Neural cell (in vitro differentiated cells): Measurements from ENCODE around the gene SYT13. TPM values are rescaled to one million over a fixed set of nuclear protein-coding genes. Genes with fewer than 3 reads are reported as not detected.

Experiments used
- H2AFZ ChIP-seq: fragments of 200-600, 300-800 bp; sonication (generic), shearing (Covaris generic); 2 replicates; pipeline ENCODE4 v1.6.0; 2014; ENCODE audit warnings: low read depth, mild to moderate bottlenecking, antibody characterized with exemption, low read length, moderate library complexity
- H3F3A ChIP-seq: fragments of 200-600 bp; shearing (Covaris generic); 2 replicates; pipeline ENCODE4 v1.6.1; 2016; ENCODE audit warnings: mild to moderate bottlenecking, moderate library complexity, mixed read lengths, antibody characterized with exemption, low read length; ENCODE audit not compliant: insufficient read depth, poor library complexity, severe bottlenecking
- H3K27ac ChIP-seq: fragments of 200-600, 300-800 bp; sonication (generic), shearing (Covaris generic); 2 replicates; pipeline ENCODE4 v1.5.1; 2014; ENCODE audit warnings: mild to moderate bottlenecking, low read length, moderate library complexity
- H3K27me3 ChIP-seq: fragments of 300-800, 200-600 bp; sonication (generic), shearing (Covaris generic); 2 replicates; pipeline ENCODE4 v1.6.0; 2014; ENCODE audit warnings: mild to moderate bottlenecking, low read depth, low read length, moderate library complexity; ENCODE audit not compliant: insufficient read depth
- H3K36me3 ChIP-seq: fragments of 300-800, 200-600 bp; sonication (generic), shearing (Covaris generic); 2 replicates; pipeline ENCODE4 v1.5.1; 2014; ENCODE audit warnings: mild to moderate bottlenecking, antibody characterized with exemption, low read length, moderate library complexity; ENCODE audit not compliant: insufficient read depth
- H3K4me2 ChIP-seq: fragments of 300-800, 200-600 bp; sonication (generic), shearing (Covaris generic); 2 replicates; pipeline ENCODE4 v1.6.0; 2014; ENCODE audit warnings: mild to moderate bottlenecking, low read length
- H3K4me3 ChIP-seq: fragments of 300-800, 200-600 bp; sonication (generic), shearing (Covaris generic); 2 replicates; pipeline ENCODE4 v1.5.1; 2014; ENCODE audit warnings: mild to moderate bottlenecking, low read length, moderate library complexity
- H3K79me2 ChIP-seq: fragments of 200-600 bp; shearing (Covaris generic); replicated peaks from 2 replicates; pipeline ENCODE4 v1.6.0; 2014; ENCODE audit warnings: mild to moderate bottlenecking, low read length, moderate library complexity; ENCODE audit not compliant: insufficient read depth
- H3K9ac ChIP-seq: fragments of 300-800, 200-600 bp; sonication (generic), shearing (Covaris generic); 2 replicates; pipeline ENCODE4 v1.6.1; 2016; ENCODE audit warnings: mild to moderate bottlenecking, low read length, mixed read lengths
- H3K9me2 ChIP-seq: fragments of 200-600 bp; shearing (Covaris generic); 2 replicates; pipeline ENCODE4 v1.6.1; 2016; ENCODE audit warnings: mild to moderate bottlenecking, low read length, mixed read lengths; ENCODE audit not compliant: insufficient read depth
- H3K9me3 ChIP-seq: fragments of 200-600, 300-800 bp; sonication (generic), shearing (Covaris generic); 2 replicates; pipeline ENCODE4 v1.6.1; 2016; ENCODE audit warnings: mild to moderate bottlenecking, mixed run types, low read length, moderate library complexity, mixed read lengths
- H4K20me1 ChIP-seq: fragments of 200-600 bp; shearing (Covaris generic); 2 replicates; pipeline ENCODE4 v1.6.1; 2016; ENCODE audit warnings: mild to moderate bottlenecking, mixed run types; ENCODE audit not compliant: insufficient read depth
- CTCF ChIP-seq: fragments of 450-650 bp; IDR thresholded peaks from 2 replicates; pipeline ENCODE4 v1.5.1; 2014; ENCODE audit warnings: antibody characterized with exemption, mild to moderate bottlenecking, moderate library complexity; ENCODE audit not compliant: poor library complexity, severe bottlenecking
- EP300 ChIP-seq: fragments of 450-650 bp; conservative IDR thresholded peaks from 2 replicates; pipeline ENCODE4 v1.6.1; 2014; ENCODE audit warnings: antibody characterized with exemption, mild to moderate bottlenecking, moderate library complexity; ENCODE audit not compliant: poor library complexity, severe bottlenecking
- EZH2 ChIP-seq: fragments of 200-600, 300-800 bp; shearing (Covaris generic), sonication (generic); IDR thresholded peaks from 2 replicates; pipeline ENCODE4 v1.6.1; 2014; ENCODE audit warnings: antibody characterized with exemption, low read length, borderline replicate concordance, mild to moderate bottlenecking; ENCODE audit not compliant: insufficient read depth, poor library complexity, severe bottlenecking
- MXI1 ChIP-seq: fragments of 450-650 bp; conservative IDR thresholded peaks from 2 replicates; pipeline ENCODE4 v1.6.1; 2014; ENCODE audit warnings: antibody characterized with exemption, mild to moderate bottlenecking; ENCODE audit not compliant: poor library complexity, severe bottlenecking
- POLR2AphosphoS5 ChIP-seq: IDR thresholded peaks from 2 replicates; pipeline ENCODE4 v1.6.1; 2012
- RAD21 ChIP-seq: fragments of 450-650 bp; conservative IDR thresholded peaks from 2 replicates; pipeline ENCODE4 v1.6.1; 2014; ENCODE audit warnings: antibody characterized with exemption, mild to moderate bottlenecking, moderate library complexity
- REST ChIP-seq: IDR thresholded peaks from 2 replicates; pipeline ENCODE4 v1.6.1; 2012; ENCODE audit warnings: borderline replicate concordance
- SMC3 ChIP-seq: fragments of 450-650 bp; conservative IDR thresholded peaks from 2 replicates; pipeline ENCODE4 v1.6.1; 2014; ENCODE audit warnings: antibody characterized with exemption, mild to moderate bottlenecking, moderate library complexity; ENCODE audit not compliant: poor library complexity
- TAF1 ChIP-seq: IDR thresholded peaks from 2 replicates; pipeline ENCODE4 v1.6.1; 2012; ENCODE audit warnings: low read depth
- polyA plus RNA-seq: library from polyadenylated mRNA; depleted of rRNA; stranded (reverse); fragments of >200 nt; gene quantifications from 2 replicates; pipeline ENCODE4 v1.2.3, GENCODE V29; 2014

The SYT13 gene
- polyA plus RNA-seq, 1 donor from 2014 or later = 60.8 TPM

- Histone ChIP-seq H3K36me3 (peaks cover 15% of the 10 kb centered on the region), H3K4me3 (no peak overlapping the region), H3K27me3 (no peaks in the 10 kb centered on the region), H4K20me1 (no peaks in the 10 kb centered on the region), H3K9me2 (no peaks in the 10 kb centered on the region), H3K9ac (no peak overlapping the region), H3F3A (no peaks in the 10 kb centered on the region), H3K9me3 (no peaks in the 10 kb centered on the region), H3K4me2 (no peak overlapping the region), H2AFZ (no peak overlapping the region), H3K27ac (no peak overlapping the region), H3K79me2 (no peaks in the 10 kb centered on the region)
- TF ChIP-seq REST = no peak
- no peak for TF ChIP-seq CTCF
- no peak for TF ChIP-seq MXI1
- TF ChIP-seq SMC3 = no peak
- TF ChIP-seq RAD21 = no peak
- TF ChIP-seq EZH2 = no peak
- TF ChIP-seq TAF1 = no peak
- no peak for TF ChIP-seq POLR2AphosphoS5
Measured at GRCh38 chr11:45229401-45230020, 56.6 kb downstream of the SYT13 start.

GRCh38 chr11:45227836-45228235 lies 58.3 kb downstream of the SYT13 start:
- H3K79me2 ChIP-seq = no peaks in the 10 kb centered on the region
- H3F3A ChIP-seq = no peaks in the 10 kb centered on the region
- H3K9ac ChIP-seq = no peak overlapping the region
- peaks cover 15% of the 10 kb centered on the region for H3K36me3 ChIP-seq
- no peak overlapping the region for H3K27ac ChIP-seq
- H4K20me1 ChIP-seq = no peaks in the 10 kb centered on the region
- no peaks in the 10 kb centered on the region for H3K9me2 ChIP-seq
- H3K4me2 ChIP-seq = no peak overlapping the region
- no peak for TF ChIP-seq CTCF
- no peak for TF ChIP-seq SMC3
- no peak for TF ChIP-seq MXI1
- no peak for TF ChIP-seq POLR2AphosphoS5
- no peak for TF ChIP-seq TAF1
- no peak for TF ChIP-seq EZH2
- TF ChIP-seq EP300 = no peak
- no peak for TF ChIP-seq REST
- no peaks in the 10 kb centered on the region for H3K9me3 ChIP-seq
- H2AFZ ChIP-seq = no peak overlapping the region
- no peak overlapping the region for H3K4me3 ChIP-seq
- H3K27me3 ChIP-seq = no peaks in the 10 kb centered on the region
